AG04449 (cell line): ENCODE measurements around the gene CILP2.

Experiments used
- CTCF ChIA-PET: fragments of 350-600 bp; formaldehyde crosslinking; extraction: SDS; loops from one replicate; lab custom pipeline; 2021; ENCODE audit warnings: antibody characterized with exemption; lab: Yijun Ruan, JAX
- POLR2A ChIA-PET: fragments of 400-600, 350-600 bp; formaldehyde crosslinking; extraction: SDS; loops from one replicate; lab custom pipeline; 2020; ENCODE audit warnings: antibody characterized with exemption, inconsistent platforms; lab: Yijun Ruan, JAX
- DNase-seq: peaks from one replicate; pipeline ENCODE4 v3.0.0-alpha.2; 2010; ENCODE audit warnings: low read depth, low spot score
- H3K4me3 ChIP-seq: 2 replicates; pipeline ENCODE4 v1.5.1; 2011; ENCODE audit warnings: low read depth, mild to moderate bottlenecking, control low read depth, low read length
- TF ChIP-seq, protein P1 (sequence below): IDR thresholded peaks from one replicate; pipeline ENCODE4 v1.5.1; 2011; ENCODE audit warnings: mild to moderate bottlenecking, moderate library complexity, low read length, control low read depth, inconsistent platforms; ENCODE audit not compliant: insufficient read depth; ENCODE audit errors: missing control alignments

The CILP2 gene

DNA sequence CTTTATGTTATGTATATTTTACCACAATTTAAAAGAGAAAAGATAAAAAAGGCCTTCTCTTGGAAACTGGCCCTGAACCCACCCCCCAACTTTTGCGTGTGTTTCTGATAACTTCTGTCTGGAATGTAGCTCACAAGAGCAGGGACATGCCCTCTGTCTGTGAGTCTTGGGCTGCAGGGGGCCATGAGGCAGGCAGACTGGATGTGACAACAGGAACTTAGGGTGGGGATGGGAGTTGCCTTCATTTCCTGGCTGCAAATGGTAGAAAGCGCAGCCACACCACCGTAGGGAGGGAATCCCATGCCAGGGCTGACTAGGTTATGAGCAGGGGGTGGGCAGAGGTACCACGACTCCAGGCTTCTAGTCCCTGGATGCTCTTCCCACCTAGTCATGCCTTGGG, 21.9 kb downstream of the CILP2 start:
- H3K4me3 ChIP-seq, result no peak overlapping the region
- TF ChIP-seq, protein P1, sequence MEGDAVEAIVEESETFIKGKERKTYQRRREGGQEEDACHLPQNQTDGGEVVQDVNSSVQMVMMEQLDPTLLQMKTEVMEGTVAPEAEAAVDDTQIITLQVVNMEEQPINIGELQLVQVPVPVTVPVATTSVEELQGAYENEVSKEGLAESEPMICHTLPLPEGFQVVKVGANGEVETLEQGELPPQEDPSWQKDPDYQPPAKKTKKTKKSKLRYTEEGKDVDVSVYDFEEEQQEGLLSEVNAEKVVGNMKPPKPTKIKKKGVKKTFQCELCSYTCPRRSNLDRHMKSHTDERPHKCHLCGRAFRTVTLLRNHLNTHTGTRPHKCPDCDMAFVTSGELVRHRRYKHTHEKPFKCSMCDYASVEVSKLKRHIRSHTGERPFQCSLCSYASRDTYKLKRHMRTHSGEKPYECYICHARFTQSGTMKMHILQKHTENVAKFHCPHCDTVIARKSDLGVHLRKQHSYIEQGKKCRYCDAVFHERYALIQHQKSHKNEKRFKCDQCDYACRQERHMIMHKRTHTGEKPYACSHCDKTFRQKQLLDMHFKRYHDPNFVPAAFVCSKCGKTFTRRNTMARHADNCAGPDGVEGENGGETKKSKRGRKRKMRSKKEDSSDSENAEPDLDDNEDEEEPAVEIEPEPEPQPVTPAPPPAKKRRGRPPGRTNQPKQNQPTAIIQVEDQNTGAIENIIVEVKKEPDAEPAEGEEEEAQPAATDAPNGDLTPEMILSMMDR, result no peak
- ChIA-PET CTCF (interaction anchor here (1.8 to 4.8 kb wide), 2 partner anchors 8 to 28 kb away, joined by 11 to 31 read pairs; no protein-coding TSS in a partner anchor), POLR2A (no interaction called here)
- DNase-seq, result no peak

DNA sequence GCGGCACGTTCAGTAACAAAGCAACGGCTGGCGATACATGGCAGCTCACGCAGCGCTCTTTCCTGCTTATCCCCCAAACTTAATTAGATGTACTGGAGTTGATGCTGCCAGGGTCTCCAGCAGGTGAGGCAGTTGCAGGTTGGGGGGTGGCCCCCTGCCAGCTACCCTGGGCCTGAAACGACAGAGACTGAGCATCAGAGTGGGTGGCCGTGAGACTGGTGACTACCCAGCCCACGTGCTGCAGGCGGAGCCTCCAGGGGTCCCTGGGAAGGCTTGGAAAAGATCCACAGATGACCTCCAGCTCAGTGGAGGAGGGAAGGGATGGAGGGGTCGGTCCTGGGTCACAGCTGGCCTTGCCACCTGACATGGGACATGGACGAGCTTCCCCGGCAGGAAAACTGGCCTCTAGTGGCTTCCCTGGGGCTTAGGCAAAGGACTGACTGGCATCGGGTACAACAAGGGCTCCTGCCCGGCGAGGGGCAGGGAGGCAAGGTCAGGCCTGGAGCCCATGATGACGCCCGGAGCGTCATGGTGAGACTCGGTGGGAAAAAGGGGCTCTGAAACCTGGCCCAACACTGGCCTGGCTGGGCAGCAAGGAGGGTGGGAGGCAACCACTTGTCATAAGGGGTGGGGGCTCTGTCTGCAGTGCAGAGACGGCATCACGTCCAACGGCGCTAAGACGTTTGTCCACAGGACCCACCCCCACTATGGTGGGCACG, 24.0 kb downstream of the CILP2 start:
- CTCF ChIA-PET, result interaction anchor here (1.1 to 4.8 kb wide), 2 partner anchors 8 to 10 kb away, joined by 3 to 31 read pairs; no protein-coding TSS in a partner anchor
- TF ChIP-seq, protein P1, result no peak
- no peak overlapping the region for H3K4me3 ChIP-seq
- no peak for DNase-seq
- POLR2A ChIA-PET, result no interaction called here

DNA sequence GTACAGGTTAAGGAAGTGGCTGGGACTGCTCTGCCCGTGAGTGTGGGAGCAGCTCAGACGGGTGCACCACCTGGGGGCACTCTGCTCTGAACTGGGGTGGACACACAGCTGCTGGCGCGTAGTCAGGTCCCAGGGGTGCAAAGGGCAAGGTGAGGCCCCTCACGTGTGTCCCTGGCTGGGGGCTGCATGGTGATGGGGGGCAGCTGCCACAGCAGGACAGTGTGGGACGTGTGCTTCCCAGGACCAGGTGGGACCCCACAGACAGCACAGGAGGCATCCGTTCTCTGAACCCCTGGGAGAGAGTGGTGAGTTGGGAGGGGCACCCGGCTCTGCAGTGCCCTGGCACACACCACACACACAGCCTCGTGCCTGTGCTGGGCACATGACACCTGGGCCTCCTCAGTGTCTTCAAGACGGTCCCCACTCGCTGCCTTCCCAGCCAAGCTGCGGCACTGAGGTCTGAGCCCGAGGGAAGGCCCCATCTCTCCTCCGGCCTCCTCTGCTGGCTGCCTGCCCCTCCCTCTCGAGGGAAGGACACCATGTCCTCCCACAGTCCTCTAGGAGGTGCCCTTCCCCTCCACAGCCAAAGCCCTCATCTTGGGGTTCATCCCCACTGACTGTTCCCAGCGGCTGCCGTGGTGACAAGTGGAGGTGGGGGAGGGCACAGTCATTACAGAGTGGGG, 24.7 kb downstream of the CILP2 start:
- DNase-seq, result no peak
- TF ChIP-seq, protein P1, result no peak
- ChIA-PET CTCF (interaction anchor here (1.1 to 4.8 kb wide), 3 partner anchors 8 to 11 kb away, joined by 3 to 31 read pairs (median 3); no protein-coding TSS in a partner anchor), POLR2A (no interaction called here)
- H3K4me3 ChIP-seq, result no peak overlapping the region

DNA sequence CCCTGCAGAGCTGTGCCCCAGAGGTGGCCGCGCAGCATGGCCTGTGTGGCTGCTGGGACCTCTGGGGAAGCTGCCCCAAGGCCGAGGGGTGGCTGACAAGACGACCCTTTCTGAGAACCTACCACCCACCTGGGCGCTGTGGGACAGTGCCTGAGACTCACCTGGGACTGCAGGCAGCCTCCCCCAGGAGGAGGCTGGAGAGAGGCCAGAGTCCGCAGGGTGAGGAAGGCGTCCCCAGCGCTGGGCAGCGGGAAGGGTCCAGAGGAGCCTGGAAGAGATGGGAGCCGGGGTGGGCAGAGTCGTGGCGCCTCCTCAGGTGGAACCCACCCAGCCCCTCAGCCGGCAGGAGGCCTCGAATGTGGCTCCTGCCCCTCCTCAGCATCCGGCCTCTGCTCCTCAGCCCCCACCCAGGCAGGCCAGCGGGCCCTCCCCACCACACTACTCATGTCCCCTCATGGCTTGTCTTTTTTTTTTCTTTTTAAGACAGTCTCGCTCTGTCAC, 25.3 kb downstream of the CILP2 start:
- no peak overlapping the region for H3K4me3 ChIP-seq
- POLR2A ChIA-PET, result no interaction called here
- no peak for DNase-seq
- TF ChIP-seq, protein P1, result no peak
- CTCF ChIA-PET, result interaction anchor here (1.1 to 4.8 kb wide), 2 partner anchors 9 to 12 kb away, joined by 3 to 31 read pairs; no protein-coding TSS in a partner anchor

DNA sequence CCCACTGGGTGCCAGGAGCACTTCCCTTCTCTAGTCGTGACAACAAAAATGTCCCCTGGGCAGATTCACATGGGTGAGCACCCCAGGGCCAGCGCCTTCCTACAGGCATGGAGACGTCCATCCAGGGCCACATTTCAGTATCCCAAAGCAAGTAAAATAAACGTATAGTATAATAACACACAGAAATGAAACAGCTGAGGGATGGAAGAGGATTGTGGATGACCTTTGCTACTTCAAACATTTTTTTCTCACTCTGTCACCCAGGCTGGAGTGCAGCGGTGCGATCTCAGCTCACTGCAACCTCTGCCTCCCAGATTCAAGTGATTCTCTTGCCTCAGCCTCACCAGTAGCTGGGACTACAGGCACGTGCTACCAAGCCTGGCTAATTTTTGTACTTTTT, 28.2 kb downstream of the CILP2 start:
- TF ChIP-seq, protein P1, result no peak
- DNase-seq, result no peak
- POLR2A ChIA-PET, result no interaction called here
- no peak overlapping the region for H3K4me3 ChIP-seq
- CTCF ChIA-PET, result interaction anchor here (1.3 to 8.5 kb wide), 2 partner anchors 13 to 34 kb away, joined by 4 to 102 read pairs; no protein-coding TSS in a partner anchor

DNA sequence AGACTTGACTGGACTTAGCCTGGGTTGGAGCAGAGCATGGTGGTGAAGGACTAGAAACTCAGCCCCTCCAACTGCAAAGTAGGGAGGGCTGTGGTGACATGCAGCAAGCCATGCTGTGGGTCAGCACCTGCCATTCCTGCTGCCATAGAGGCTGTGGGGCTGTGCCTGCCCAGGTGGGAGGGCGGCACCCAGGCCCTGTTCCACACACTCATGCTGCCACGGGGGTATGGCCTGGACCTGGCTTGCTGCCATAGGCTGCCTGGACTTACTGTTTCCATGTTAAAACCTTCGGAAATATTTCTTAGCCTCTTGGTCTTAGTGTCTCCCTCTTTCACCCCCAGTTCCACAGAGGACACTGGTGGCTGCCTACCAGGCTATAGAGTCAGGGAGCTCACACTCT, 29.3 kb downstream of the CILP2 start:
- ChIA-PET CTCF (interaction anchor here (1.1 to 8.5 kb wide), 2 partner anchors 14 to 77 kb away, joined by 4 to 102 read pairs; no protein-coding TSS in a partner anchor), POLR2A (no interaction called here)
- TF ChIP-seq, protein P1, result no peak
- no peak for DNase-seq
- no peak overlapping the region for H3K4me3 ChIP-seq
